Hepatocyte (in vitro differentiated cells): ENCODE measurements around the gene ZFHX3.

Experiments
- EZH2 ChIP-seq: fragments of 200-600 bp; sonication (generic); IDR thresholded peaks from 2 replicates; pipeline ENCODE4 v1.6.1; 2016; ENCODE audit warnings: antibody characterized with exemption, mild to moderate bottlenecking, borderline replicate concordance
- EZH2phosphoT487 ChIP-seq: fragments of 200-600 bp; sonication (generic); IDR thresholded peaks from one replicate; pipeline ENCODE4 v1.6.1; 2018; ENCODE audit warnings: antibody characterized with exemption, mild to moderate bottlenecking, low read depth, moderate library complexity; ENCODE audit not compliant: unreplicated experiment, severe bottlenecking
- TF ChIP-seq, protein P1 (sequence below): fragments of 200-600 bp; sonication (generic); IDR thresholded peaks from 2 replicates; pipeline ENCODE4 v1.5.1; 2016; ENCODE audit warnings: antibody characterized with exemption, mild to moderate bottlenecking; ENCODE audit not compliant: poor library complexity

DNA sequence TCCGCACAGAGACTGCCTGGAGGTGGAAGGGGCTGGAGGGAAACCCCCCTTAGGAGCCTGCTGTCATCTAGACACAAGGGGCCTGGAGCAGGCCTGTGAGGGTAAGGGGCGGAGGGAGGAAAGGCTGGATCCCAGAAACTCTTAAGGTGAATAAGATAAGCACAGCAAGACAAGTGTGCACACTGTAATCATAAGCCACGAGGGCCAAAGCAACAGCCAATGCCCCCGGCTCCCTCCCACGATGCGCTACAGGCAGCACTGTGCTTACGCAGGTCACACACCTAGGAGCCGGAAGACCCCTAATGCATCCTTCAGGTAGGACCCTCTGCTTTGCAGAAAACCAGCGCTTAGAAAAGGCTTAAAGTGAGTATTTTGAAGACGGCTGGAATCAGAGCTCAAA is 24.6 kb downstream of the ZFHX3 start:
- TF ChIP-seq, protein P1, sequence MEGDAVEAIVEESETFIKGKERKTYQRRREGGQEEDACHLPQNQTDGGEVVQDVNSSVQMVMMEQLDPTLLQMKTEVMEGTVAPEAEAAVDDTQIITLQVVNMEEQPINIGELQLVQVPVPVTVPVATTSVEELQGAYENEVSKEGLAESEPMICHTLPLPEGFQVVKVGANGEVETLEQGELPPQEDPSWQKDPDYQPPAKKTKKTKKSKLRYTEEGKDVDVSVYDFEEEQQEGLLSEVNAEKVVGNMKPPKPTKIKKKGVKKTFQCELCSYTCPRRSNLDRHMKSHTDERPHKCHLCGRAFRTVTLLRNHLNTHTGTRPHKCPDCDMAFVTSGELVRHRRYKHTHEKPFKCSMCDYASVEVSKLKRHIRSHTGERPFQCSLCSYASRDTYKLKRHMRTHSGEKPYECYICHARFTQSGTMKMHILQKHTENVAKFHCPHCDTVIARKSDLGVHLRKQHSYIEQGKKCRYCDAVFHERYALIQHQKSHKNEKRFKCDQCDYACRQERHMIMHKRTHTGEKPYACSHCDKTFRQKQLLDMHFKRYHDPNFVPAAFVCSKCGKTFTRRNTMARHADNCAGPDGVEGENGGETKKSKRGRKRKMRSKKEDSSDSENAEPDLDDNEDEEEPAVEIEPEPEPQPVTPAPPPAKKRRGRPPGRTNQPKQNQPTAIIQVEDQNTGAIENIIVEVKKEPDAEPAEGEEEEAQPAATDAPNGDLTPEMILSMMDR = no peak
- no peak for TF ChIP-seq EZH2phosphoT487
- TF ChIP-seq EZH2 = no peak
